ENCODE results near the gene LMOD1. TPM values are rescaled to one million over a fixed set of nuclear protein-coding genes. Genes with fewer than 3 reads are reported as not detected.

LMOD1 gene
- total RNA-seq, 1 donor from 2014 or later, result 83.6 TPM

DNA sequence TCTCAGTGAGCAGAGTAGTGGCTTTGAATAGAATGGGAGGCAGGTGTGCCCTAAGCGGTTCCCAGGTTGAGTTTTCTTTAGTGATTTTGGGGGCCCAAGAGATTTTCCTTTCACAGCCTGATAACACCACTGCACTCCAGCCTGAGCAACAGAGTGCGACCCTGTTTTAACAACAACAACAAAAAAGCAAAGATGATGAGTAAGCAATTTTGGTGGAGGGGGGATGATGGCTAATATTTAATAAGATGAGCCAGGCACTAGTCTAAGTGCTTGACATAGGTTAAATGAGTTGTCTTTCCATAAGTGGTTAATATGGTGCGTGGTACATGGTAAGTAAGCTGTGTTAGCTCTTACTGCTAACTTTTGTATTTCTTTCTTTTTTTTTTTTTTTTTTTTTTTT, 38.1 kb upstream of the LMOD1 start:
- Mint-ChIP-seq H3K4me3 (ENCODE audit: unreplicated experiment) (peak overlapping the region; percentile 42), H3K27ac (ENCODE audit: unreplicated experiment) (no peak overlapping the region), H3K9me3 (ENCODE audit: low read depth) (no peaks in the 10 kb centered on the region), H3K4me1 (ENCODE audit: low read depth) (peaks cover 30% of the 10 kb centered on the region), H3K36me3 (ENCODE audit: low read depth) (no peaks in the 10 kb centered on the region), H3K27me3 (ENCODE audit: low read depth) (no peaks in the 10 kb centered on the region)
- TF ChIP-seq, protein P1, sequence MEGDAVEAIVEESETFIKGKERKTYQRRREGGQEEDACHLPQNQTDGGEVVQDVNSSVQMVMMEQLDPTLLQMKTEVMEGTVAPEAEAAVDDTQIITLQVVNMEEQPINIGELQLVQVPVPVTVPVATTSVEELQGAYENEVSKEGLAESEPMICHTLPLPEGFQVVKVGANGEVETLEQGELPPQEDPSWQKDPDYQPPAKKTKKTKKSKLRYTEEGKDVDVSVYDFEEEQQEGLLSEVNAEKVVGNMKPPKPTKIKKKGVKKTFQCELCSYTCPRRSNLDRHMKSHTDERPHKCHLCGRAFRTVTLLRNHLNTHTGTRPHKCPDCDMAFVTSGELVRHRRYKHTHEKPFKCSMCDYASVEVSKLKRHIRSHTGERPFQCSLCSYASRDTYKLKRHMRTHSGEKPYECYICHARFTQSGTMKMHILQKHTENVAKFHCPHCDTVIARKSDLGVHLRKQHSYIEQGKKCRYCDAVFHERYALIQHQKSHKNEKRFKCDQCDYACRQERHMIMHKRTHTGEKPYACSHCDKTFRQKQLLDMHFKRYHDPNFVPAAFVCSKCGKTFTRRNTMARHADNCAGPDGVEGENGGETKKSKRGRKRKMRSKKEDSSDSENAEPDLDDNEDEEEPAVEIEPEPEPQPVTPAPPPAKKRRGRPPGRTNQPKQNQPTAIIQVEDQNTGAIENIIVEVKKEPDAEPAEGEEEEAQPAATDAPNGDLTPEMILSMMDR (IDR thresholded peaks at IDR 0.05), result no peak
- DNase-seq (ENCODE audit: low spot score), result no peak

DNA sequence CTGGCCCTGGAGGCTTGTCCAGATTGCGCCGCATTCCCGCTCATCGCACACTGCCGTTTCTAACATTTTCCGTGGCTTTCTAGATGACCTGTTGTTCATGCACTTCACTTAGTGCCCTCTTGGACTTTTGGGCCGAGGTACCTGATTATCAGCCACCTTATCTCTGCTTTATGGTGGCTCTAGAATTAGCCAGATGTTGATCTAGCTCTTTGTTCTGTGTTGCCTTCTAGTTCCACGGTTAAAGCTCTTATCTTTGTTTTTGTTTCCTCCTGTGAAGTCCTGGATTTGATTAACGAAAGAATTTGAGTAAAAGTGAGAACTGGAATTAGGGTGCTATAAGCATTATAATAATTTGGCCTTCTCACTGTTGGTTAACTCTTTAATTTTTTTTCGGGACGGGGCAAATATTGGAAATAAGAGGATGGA, 37.0 kb upstream of the LMOD1 start:
- TF ChIP-seq, protein P1 (IDR thresholded peaks at IDR 0.05), result no peak
- peak overlapping the region; percentile 83 for H3K27ac Mint-ChIP-seq (ENCODE audit: unreplicated experiment)
- H3K9me3 Mint-ChIP-seq (ENCODE audit: low read depth), result no peaks in the 10 kb centered on the region
- no peaks in the 10 kb centered on the region for H3K27me3 Mint-ChIP-seq (ENCODE audit: low read depth)
- no peak for DNase-seq (ENCODE audit: low spot score)
- H3K4me1 Mint-ChIP-seq (ENCODE audit: low read depth), result peaks cover 30% of the 10 kb centered on the region
- no peaks in the 10 kb centered on the region for H3K36me3 Mint-ChIP-seq (ENCODE audit: low read depth)
- peak overlapping the region; percentile 94 for H3K4me3 Mint-ChIP-seq (ENCODE audit: unreplicated experiment)

DNA sequence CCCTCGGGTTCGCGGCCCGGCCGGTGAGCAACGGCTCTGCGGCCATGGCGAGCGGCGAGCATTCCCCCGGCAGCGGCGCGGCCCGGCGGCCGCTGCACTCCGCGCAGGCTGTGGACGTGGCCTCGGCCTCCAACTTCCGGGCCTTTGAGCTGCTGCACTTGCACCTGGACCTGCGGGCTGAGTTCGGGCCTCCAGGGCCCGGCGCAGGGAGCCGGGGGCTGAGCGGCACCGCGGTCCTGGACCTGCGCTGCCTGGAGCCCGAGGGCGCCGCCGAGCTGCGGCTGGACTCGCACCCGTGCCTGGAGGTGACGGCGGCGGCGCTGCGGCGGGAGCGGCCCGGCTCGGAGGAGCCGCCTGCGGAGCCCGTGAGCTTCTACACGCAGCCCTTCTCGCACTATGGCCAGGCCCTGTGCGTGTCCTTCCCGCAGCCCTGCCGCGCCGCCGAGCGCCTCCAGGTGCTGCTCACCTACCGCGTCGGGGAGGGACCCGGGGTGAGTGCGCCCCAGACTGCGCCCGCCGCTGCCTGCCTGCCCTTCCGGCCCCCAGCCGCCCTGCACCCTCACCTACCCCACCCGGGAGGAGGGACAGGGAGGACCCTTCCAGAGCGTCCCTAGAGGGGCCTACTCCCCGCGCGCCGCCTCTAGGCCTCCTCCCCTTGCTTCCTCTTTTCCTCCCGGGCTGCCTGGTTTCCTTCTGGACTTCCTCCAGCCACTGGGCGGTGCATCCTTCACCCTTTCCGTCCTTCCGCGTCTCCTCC, 36.5 kb upstream of the LMOD1 start, which contains the start of gene RNPEP:
RNPEP (plus strand) TSS at position 26 of the 757 bp plus-strand sequence; CDS start at position 45, 19 bp downstream.
- peak within 1 kb of the TSS; percentile 93 for H3K27ac Mint-ChIP-seq (ENCODE audit: unreplicated experiment)
- H3K9me3 Mint-ChIP-seq (ENCODE audit: low read depth), result no peaks in the 10 kb centered on the region
- DNase-seq (ENCODE audit: low spot score), result no peak
- TF ChIP-seq, protein P1 (IDR thresholded peaks at IDR 0.05), result peak; percentile 56
- peak within 1 kb of the TSS; percentile 94 for H3K4me3 Mint-ChIP-seq (ENCODE audit: unreplicated experiment)
- H3K27me3 Mint-ChIP-seq (ENCODE audit: low read depth), result no peaks in the 10 kb centered on the region
- H3K4me1 Mint-ChIP-seq (ENCODE audit: low read depth), result peaks cover 30% of the 10 kb centered on the region
- no peaks in the 10 kb centered on the region for H3K36me3 Mint-ChIP-seq (ENCODE audit: low read depth)

DNA sequence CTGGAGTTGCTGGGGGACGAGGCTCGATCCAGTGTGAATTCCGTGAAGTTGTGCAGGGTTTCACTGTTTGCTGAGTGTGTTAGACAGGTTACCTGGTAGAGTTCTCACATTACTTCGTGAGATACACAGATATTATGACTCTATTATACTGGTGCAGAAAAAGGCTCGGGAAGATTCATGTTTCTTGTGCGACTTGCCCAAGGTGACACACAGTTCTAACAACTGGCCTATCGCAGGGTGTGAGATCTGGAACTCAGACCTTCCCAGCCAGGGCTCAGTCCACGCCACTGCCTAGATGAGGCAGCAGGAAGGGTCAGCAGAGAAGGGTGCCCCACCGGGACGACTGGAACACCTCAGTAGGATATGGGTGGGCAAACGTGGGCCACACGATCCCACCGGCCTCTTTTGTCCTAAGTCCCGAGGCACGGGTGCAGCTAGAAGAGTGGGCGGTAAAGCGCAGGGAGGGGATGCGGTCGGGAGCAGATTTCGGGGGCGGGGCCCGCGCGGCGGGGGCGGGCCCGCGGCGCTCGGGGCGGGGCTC, 35.8 kb upstream of the LMOD1 start:
- Mint-ChIP-seq H3K27ac (ENCODE audit: unreplicated experiment) (peak overlapping the region; percentile 93), H3K27me3 (ENCODE audit: low read depth) (no peaks in the 10 kb centered on the region)

More for the DNA sequence above, 35.8 kb upstream of the LMOD1 start:
- TF ChIP-seq, protein P1 (IDR thresholded peaks at IDR 0.05), result no peak
- no peaks in the 10 kb centered on the region for H3K36me3 Mint-ChIP-seq (ENCODE audit: low read depth)
- peaks cover 30% of the 10 kb centered on the region for H3K4me1 Mint-ChIP-seq (ENCODE audit: low read depth)
- peak overlapping the region; percentile 83 for H3K4me3 Mint-ChIP-seq (ENCODE audit: unreplicated experiment)
- no peaks in the 10 kb centered on the region for H3K9me3 Mint-ChIP-seq (ENCODE audit: low read depth)
- DNase-seq (ENCODE audit: low spot score), result no peak
